H9 (cell line): ENCODE results near the gene VEGFC. TPM values are rescaled to one million over a fixed set of nuclear protein-coding genes. Genes with fewer than 3 reads are reported as not detected.

Experiments used
- DNase-seq: peaks from one replicate; pipeline ENCODE4 v3.0.0-alpha.2; 2017
- H2AFZ ChIP-seq: one replicate; pipeline ENCODE4 v1.6.1; 2013; ENCODE audit warnings: mild to moderate bottlenecking, low read length, control low read depth, moderate library complexity
- H2AK5ac ChIP-seq: 2 replicates; pipeline ENCODE4 v1.6.1; 2013; ENCODE audit warnings: low read length, control low read depth, mixed read lengths; ENCODE audit not compliant: insufficient read length
- H2BK120ac ChIP-seq: one replicate; pipeline ENCODE4 v1.6.1; 2013; ENCODE audit warnings: low read depth, mild to moderate bottlenecking, low read length, control low read depth, inconsistent platforms; ENCODE audit not compliant: poor library complexity, severe bottlenecking
- H2BK12ac ChIP-seq: 2 replicates; pipeline ENCODE4 v1.6.1; 2013; ENCODE audit warnings: low read length, control low read depth, mixed read lengths, low read depth; ENCODE audit not compliant: insufficient read length
- H2BK15ac ChIP-seq: 2 replicates; pipeline ENCODE4 v1.6.1; 2013; ENCODE audit warnings: low read depth, low read length, control low read depth
- H2BK20ac ChIP-seq: one replicate; pipeline ENCODE4 v1.6.1; 2013; ENCODE audit warnings: low read depth, mild to moderate bottlenecking, low read length, control low read depth, inconsistent platforms; ENCODE audit not compliant: poor library complexity, severe bottlenecking
- H2BK5ac ChIP-seq: 2 replicates; pipeline ENCODE4 v1.6.1; 2013; ENCODE audit warnings: low read length, control low read depth, mixed read lengths; ENCODE audit not compliant: insufficient read length
- H3K14ac ChIP-seq: 2 replicates; pipeline ENCODE4 v1.6.1; 2013; ENCODE audit warnings: low read length, control low read depth; ENCODE audit not compliant: insufficient read depth
- H3K18ac ChIP-seq: 2 replicates; pipeline ENCODE4 v1.6.1; 2013; ENCODE audit warnings: low read depth, mild to moderate bottlenecking, mixed read lengths, low read length, control low read depth; ENCODE audit not compliant: insufficient read length
- H3K23ac ChIP-seq: 2 replicates; pipeline ENCODE4 v1.6.1; 2013; ENCODE audit warnings: low read length, control low read depth, mixed read lengths, low read depth; ENCODE audit not compliant: insufficient read length
- H3K23me2 ChIP-seq: 2 replicates; pipeline ENCODE4 v1.6.1; 2013; ENCODE audit warnings: low read depth, mild to moderate bottlenecking, mixed read lengths, low read length, control low read depth; ENCODE audit not compliant: insufficient read length, poor library complexity, severe bottlenecking
- H3K27ac ChIP-seq: 2 replicates; pipeline ENCODE4 v1.5.1; 2013; ENCODE audit warnings: low read length, control low read depth, mixed read lengths, low read depth; ENCODE audit not compliant: insufficient read length
- H3K27me3 ChIP-seq: 2 replicates; pipeline ENCODE4 v1.6.1; 2013; ENCODE audit warnings: low read length, control low read depth, inconsistent platforms; ENCODE audit not compliant: insufficient read depth
- H3K4ac ChIP-seq: 2 replicates; pipeline ENCODE4 v1.6.1; 2013; ENCODE audit warnings: low read depth, mild to moderate bottlenecking, control low read depth, inconsistent platforms, low read length, moderate library complexity
- H3K4me1 ChIP-seq: 2 replicates; pipeline ENCODE4 v1.6.1; 2013; ENCODE audit warnings: low read length, control low read depth, inconsistent platforms; ENCODE audit not compliant: insufficient read depth
- H3K4me2 ChIP-seq: 2 replicates; pipeline ENCODE4 v1.6.1; 2013; ENCODE audit warnings: low read length, control low read depth, mixed read lengths; ENCODE audit not compliant: insufficient read length, insufficient read depth
- H3K56ac ChIP-seq: 2 replicates; pipeline ENCODE4 v1.6.1; 2013; ENCODE audit warnings: low read depth, mild to moderate bottlenecking, mixed read lengths, low read length, control low read depth; ENCODE audit not compliant: insufficient read length
- H3K79me1 ChIP-seq: 2 replicates; pipeline ENCODE4 v1.6.1; 2013; ENCODE audit warnings: low read depth, mild to moderate bottlenecking, moderate library complexity, low read length, control low read depth, inconsistent platforms; ENCODE audit not compliant: insufficient read depth, poor library complexity, severe bottlenecking
- H3K79me2 ChIP-seq: 2 replicates; pipeline ENCODE4 v1.6.1; 2013; ENCODE audit warnings: low read length, control low read depth, inconsistent platforms; ENCODE audit not compliant: insufficient read depth
- H3K9ac ChIP-seq: 2 replicates; pipeline ENCODE4 v1.6.1; 2013; ENCODE audit warnings: low read length, control low read depth, mixed read lengths; ENCODE audit not compliant: insufficient read length; ENCODE audit errors: extremely low read depth
- H3K9me3 ChIP-seq: one replicate; pipeline ENCODE4 v1.6.1; 2013; ENCODE audit warnings: low read depth, low read length, inconsistent platforms; ENCODE audit not compliant: control insufficient read depth
- H3T11ph ChIP-seq: one replicate; pipeline ENCODE4 v1.6.1; 2013; ENCODE audit warnings: mild to moderate bottlenecking, low read length, control low read depth, inconsistent platforms
- H4K20me1 ChIP-seq: one replicate; pipeline ENCODE4 v1.6.1; 2013; ENCODE audit not compliant: control insufficient read depth, insufficient read length, insufficient read depth
- H4K5ac ChIP-seq: 2 replicates; pipeline ENCODE4 v1.6.1; 2013; ENCODE audit warnings: low read depth, mild to moderate bottlenecking, mixed read lengths, low read length, control low read depth; ENCODE audit not compliant: insufficient read length
- H4K8ac ChIP-seq: replicated peaks from 2 replicates; pipeline ENCODE4 v1.6.1; 2013; ENCODE audit warnings: low read length, control low read depth, mixed read lengths, low read depth; ENCODE audit not compliant: insufficient read length
- H4K91ac ChIP-seq: 2 replicates; pipeline ENCODE4 v1.6.1; 2013; ENCODE audit warnings: low read depth, mild to moderate bottlenecking, moderate library complexity, mixed read lengths, low read length, control low read depth; ENCODE audit not compliant: insufficient read length
- H3K27ac Mint-ChIP-seq, 3 experiments: 2 replicates in 2 of 3; 3 replicates in 1 of 3; pipeline ENCODE4 v1.8.0; 2020 to 2021; ENCODE audit warnings: mixed read lengths in 3 of 3, mild to moderate bottlenecking in 1 of 3, moderate library complexity in 1 of 3
- H3K27me3 Mint-ChIP-seq: 2 replicates; pipeline ENCODE4 v1.8.0; 2021; ENCODE audit warnings: low read depth, mild to moderate bottlenecking, moderate library complexity, mixed read lengths
- H3K36me3 Mint-ChIP-seq, 3 experiments: 2 replicates in 2 of 3; 3 replicates in 1 of 3; pipeline ENCODE4 v1.8.0; 2020 to 2021; ENCODE audit warnings: low read depth in 3 of 3, mixed read lengths in 3 of 3; ENCODE audit not compliant: insufficient read depth in 1 of 3
- H3K4me1 Mint-ChIP-seq, 2 experiments: 2 replicates each; pipeline ENCODE4 v1.8.0; 2020; ENCODE audit warnings: mixed read lengths in 2 of 2
- H3K4me3 Mint-ChIP-seq, 2 experiments: 2 replicates in 1 of 2; 3 replicates in 1 of 2; pipeline ENCODE4 v1.8.0; 2020 to 2021; ENCODE audit warnings: mild to moderate bottlenecking in 2 of 2, mixed read lengths in 2 of 2, moderate library complexity in 1 of 2
- H3K9me3 Mint-ChIP-seq, 2 experiments: 2 replicates in 1 of 2; 3 replicates in 1 of 2; pipeline ENCODE4 v1.8.0; 2020; ENCODE audit warnings: mild to moderate bottlenecking in 2 of 2, mixed read lengths in 2 of 2, moderate library complexity in 1 of 2
- CTCF ChIP-seq: fragments of 200-600 bp; sonication (generic); conservative IDR thresholded peaks from 3 replicates; pipeline ENCODE4 v1.8.0; 2021; ENCODE audit warnings: antibody characterized with exemption, mild to moderate bottlenecking
- WGBS: extraction: QIAGEN DNeasy Blood & Tissue Kit; methylation state at CpG from one replicate; pipeline ENCODE4 v1.1.7; 2013; ENCODE audit warnings: missing lambda C conversion rate, low lambda C conversion rate, mixed read lengths; ENCODE audit not compliant: insufficient read length; ENCODE audit errors: extremely low coverage; 5-methylcytosine and 5-hydroxymethylcytosine counted together
- total RNA-seq: library from RNA; stranded (reverse); gene quantifications from 2 replicates; pipeline ENCODE4 v1.2.1, GENCODE V29; 2021

VEGFC gene
- total RNA-seq, 1 experiment from 2014 or later, result 0.46 TPM

GRCh38 chr4:176761872-176762271, 30.9 kb downstream of the VEGFC start:
- Histone ChIP-seq H3K4me2 (no peak overlapping the region), H4K8ac (no peak overlapping the region), H3K27ac (no peak overlapping the region), H4K20me1 (no peaks in the 10 kb centered on the region), H2BK15ac (no peak overlapping the region), H2BK5ac (no peak overlapping the region), H3K27me3 (no peaks in the 10 kb centered on the region), H3K9ac (no peak overlapping the region), H2BK12ac (no peak overlapping the region), H3K23ac (no peak overlapping the region), H2BK20ac (no peak overlapping the region), H3T11ph (no peak overlapping the region), H3K9me3 (no peaks in the 10 kb centered on the region), H3K56ac (no peak overlapping the region), H3K79me1 (no peaks in the 10 kb centered on the region), H3K14ac (no peak overlapping the region), H4K5ac (no peak overlapping the region), H3K4ac (no peak overlapping the region), H3K18ac (no peak overlapping the region), H2AK5ac (no peak overlapping the region), H4K91ac (no peak overlapping the region), H3K23me2 (no peaks in the 10 kb centered on the region), H3K4me1 (no peaks in the 10 kb centered on the region; the same call in 1 of the 2 replicates), H2BK120ac (no peak overlapping the region), H2AFZ (no peak overlapping the region), H3K79me2 (no peaks in the 10 kb centered on the region)
- TF ChIP-seq CTCF, result no peak
- H3K27ac Mint-ChIP-seq, result no peak overlapping the region
- no peaks in the 10 kb centered on the region for H3K4me1 Mint-ChIP-seq
- peaks cover 2% of the 10 kb centered on the region; the same call in 1 of the 2 replicates for H3K27me3 Mint-ChIP-seq
- no CpG with 5 or more reads among the region's 3 CpGs for WGBS
- H3K9me3 Mint-ChIP-seq, result peaks cover 2 to 3% of the 10 kb centered on the region in 2 experiments; a peak in 2 of 5 replicates
- no peak for DNase-seq
- H3K36me3 Mint-ChIP-seq, result peaks cover 0 to 5% (median 0%) of the 10 kb centered on the region in 3 experiments; a peak in 3 of 7 replicates
- H3K4me3 Mint-ChIP-seq, result no peak overlapping the region
